ENCODE data around the gene PDIA5.

The PDIA5 gene

GRCh38 chr3:123072152-123072551, 5.3 kb downstream of the PDIA5 start:
- no peak for DNase-seq

DNA sequence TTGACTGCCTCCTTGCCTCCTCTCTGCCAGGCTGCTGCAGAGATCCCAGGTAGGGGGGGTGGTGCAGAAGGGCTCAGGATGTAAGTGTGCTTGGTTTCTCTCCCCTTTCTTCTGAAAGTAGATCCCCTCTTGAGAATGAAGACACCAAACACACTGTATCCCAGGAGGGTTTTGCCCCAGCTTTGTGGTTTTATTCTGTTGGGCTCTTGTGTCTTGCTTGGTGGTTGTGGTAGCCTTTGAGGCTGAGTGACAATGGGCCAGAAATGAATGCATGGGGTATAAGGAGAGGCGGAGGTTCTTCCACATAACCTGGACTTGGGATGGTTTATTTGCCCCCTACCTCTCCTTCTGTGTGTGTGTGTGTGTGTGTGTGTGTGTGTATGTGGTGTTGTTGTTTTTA, 5.7 kb downstream of the PDIA5 start:
- DNase-seq, result no peak

GRCh38 chr3:123075359-123075758, 8.5 kb downstream of the PDIA5 start:
- DNase-seq, result no peak

DNA sequence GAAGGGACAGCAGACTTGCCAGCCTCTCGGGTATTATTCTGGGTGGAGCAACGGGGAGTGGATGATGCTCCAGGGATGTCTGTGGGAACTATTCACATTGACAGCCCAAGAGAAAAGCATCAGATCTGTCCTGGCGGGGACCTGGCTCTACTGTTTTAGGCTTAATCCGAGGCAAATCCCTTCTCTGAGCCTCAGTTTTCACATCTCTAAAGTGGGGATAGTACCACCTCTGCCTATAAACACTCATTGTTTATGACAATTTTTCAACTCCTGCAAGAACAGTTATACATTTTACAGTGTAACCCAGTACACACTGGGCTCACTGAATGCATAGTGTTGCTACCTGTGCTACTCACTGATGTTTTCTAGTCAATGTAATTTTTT, 9.3 kb downstream of the PDIA5 start:
- DNase-seq, result no peak

- no peak for DNase-seq
These were observed 9.9 kb downstream of the PDIA5 start for GRCh38 chr3:123076496-123077418.

GRCh38 chr3:123078101-123078500, 11.3 kb downstream of the PDIA5 start:
- DNase-seq, result no peak

DNA sequence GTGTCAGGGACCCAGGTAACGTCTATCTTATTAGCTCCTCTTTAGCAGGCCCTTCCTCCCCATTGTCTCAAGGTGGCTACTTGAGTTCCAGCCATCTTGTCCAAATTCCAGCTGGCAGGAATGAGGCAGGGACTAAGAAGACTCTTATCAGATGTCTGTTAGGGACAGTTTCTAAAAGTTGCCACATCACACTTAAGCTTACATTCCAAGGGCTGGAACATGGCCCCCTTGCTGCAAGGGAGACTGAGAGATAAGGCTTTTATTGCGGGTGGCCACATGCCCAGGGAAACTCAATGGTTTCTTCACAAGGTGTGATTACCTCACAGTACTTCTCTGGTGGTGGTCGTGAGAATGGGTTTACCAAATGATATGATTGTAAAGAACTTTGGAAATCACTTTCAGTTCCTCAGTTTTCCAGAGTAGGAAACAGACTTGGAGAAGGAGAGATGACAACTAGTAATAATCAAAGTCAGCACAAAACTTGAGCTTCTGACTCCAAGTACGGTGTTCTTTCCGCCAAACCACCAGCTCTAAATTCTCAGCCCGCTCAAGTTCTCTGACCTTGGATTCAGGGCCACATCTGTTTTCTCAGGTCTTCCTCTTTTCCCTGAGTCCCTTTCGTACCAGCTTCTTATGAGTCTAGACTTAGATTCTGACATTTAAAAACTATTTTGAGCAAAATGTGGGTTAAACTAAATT, 14.2 kb downstream of the PDIA5 start:
- no peak for DNase-seq

GRCh38 chr3:123081718-123082369, 15.0 kb downstream of the PDIA5 start:
- no peak for DNase-seq

GRCh38 chr3:123082370-123083065, 15.7 kb downstream of the PDIA5 start:
- DNase-seq, result no peak

- DNase-seq, result no peak
These were observed 16.7 kb downstream of the PDIA5 start for GRCh38 chr3:123083383-123084124.

GRCh38 chr3:123084192-123084591, 17.4 kb downstream of the PDIA5 start:
- no peak for DNase-seq

DNA sequence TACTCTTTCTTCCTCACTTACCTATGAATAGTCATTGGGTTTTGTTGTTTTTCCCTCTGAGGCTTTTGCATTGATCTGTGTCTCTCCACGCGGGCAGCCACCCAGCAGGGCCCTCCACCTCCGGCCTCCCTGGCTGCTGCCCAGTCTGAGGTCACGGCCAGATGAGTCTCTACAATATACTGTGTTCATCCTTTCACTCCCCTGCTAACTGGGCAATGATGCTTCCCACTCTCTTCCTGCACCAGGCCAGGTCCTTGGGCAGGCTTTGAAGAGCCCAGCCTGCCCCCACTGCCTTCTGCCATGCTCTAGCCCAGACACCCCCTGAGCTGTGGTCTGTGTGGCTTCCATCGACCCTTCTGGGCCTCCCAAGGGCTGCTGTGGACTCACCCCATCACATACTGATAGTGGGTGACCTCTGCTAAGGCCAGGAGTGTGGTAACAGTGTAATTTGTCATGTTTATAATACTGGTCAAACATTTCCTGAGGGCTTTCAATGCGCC, 18.0 kb downstream of the PDIA5 start:
- DNase-seq, result no peak

DNA sequence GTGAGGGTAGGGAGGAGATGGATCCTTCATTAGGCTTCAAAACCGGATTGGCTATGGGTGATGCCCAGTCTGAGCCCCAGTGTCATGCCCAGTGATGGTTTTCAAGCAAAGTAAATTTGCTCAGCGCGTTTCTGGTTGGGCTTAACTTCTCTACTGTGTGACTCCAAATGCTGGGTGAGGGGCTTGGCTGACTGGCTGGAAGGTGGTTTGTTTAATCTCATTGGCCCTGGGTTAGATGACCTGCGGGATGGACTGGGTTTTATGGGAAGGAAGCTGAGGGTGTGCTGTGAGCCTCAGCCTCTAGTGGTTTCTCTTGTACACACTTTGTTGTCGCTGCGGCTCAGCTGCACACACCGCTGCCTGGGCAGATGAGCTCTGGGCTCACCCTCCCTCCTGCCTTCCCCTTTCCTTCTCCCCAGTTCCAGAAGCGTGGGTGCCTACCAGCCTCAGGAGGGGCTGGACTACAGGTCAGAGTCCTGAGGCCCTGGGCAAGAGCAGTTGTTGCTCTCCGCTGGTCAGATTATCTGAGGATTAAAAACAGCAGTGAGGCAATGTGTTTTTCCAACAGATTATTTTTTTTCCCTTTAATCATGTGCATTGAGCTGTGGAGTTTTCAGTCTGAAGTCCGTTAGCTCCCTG, 18.6 kb downstream of the PDIA5 start:
- no peak for DNase-seq

DNA sequence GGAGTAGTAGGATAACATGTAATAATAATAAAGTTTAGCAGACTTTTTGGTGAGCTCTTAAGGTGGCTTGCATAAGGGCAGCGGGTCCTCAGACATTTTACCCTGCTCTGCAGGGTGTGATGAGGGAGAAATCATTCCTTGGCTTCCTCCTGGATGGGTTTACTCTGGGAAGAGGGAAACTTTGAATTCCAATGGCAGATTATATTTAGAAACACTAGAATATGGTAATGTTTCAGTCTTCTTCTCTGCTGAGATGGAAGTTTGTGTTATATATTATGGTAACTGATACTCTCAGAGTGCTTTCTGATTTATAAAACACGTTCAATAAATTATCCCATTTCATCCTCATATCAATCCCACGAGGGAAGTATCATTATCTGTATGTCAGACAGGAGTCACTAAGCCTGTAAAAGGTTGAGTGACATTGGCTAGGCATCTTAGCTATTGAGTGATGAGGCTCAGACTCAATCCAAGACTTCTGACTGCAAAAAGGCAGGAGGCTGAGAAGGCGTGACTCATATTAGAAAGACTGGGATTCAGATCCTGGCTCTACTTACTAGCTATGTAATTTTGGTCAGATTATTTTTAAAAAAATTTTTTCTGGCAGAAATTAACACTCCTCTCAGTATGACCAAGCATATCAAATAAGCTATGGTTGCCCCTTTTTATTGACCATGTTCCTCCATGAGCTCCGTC, 19.3 kb downstream of the PDIA5 start:
- no peak for DNase-seq

DNA sequence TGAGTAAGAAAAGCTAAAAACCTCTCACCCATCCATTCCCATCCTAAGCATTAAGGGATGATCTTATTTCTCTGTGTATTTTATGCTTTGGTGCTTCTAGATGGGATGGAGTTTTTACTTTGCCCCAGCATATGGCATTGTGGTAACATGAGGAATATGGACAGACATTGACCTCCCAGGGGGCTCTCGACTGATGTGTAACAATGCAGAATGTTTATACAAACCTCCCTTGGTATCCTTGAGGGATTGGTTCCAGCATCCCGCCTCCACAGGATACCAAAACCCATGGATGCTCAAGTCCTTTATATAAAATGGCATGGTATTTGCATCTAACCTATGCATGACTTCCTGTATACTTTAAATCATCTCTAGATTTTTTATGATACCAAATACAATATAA, 21.6 kb downstream of the PDIA5 start:
- no peak for DNase-seq

DNA sequence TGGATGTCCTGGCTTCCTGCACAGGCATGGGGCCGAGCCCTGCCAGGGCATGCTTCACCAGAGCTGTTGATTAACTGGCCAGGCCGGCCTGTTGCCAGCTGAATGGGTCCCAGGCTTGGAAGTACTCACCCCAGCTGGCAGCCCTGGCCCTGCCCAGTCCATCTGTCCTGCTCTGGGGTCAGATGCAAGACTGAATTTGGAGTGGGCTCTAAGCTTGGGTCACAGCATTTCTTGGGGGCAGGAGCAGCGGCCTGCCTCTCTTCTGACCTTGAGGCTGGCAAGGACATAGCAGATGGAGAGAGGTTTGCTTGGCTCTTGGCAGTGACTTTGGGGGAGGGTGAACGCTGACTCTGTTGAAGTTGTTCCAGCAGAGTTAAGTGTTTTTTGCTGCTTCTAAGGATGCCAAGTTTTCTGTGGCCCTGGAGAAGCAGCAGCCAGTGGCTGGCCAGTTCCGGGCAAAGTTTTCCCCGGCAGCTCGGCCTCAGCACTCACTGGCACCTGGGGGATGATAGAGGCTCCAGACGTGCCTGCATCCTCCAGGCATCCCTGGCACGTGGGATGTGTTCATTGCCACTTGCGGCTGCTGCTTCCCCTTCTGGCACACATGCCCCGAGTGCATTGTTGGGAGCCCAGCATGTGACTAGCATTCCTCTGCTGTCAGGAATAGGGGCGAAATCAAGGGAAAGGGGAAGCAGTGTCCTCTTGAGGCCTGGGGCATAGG, 22.9 kb downstream of the PDIA5 start:
- DNase-seq, result no peak

DNA sequence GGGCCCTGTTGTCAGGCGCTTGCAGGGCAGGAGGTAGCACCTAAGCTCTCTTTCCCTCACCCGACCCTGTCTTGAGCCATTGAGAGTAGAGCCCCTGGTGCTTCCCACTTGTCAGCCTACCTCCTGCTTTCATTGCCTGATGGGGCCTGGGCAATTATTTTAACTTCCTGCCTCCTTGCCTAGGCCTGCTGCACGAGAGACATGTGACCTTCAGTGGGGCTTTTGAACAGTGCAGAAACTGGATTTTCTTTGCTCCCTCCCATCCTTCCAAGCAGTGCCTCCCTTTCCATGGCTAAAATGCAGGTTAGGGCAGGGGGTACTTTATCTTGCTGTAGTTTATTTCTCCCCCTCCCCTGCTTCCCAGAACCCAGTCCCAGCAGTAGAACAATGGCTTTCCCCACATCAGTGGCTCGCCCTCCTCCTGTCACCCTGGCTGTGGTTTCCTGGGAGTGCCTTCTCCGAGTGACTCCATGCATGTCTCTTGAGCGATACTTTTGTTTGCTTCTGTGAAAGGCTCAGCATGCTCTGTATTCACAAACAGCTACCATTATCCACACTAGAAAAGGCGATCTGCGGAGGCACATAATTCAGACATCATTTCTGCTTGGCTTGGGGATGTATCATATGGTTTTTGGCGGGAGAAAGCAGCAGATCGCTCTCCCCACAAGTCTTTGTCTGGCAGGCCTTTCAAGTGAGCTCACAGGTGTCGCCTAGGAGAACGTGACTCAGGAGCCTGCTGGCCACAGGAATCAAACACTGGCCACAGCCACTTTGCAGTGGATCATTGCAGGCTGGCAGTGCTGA, 24.1 kb downstream of the PDIA5 start:
- DNase-seq, result peak; percentile 19

- DNase-seq, result no peak
These were observed 25.4 kb downstream of the PDIA5 start for GRCh38 chr3:123092243-123092642.

DNA sequence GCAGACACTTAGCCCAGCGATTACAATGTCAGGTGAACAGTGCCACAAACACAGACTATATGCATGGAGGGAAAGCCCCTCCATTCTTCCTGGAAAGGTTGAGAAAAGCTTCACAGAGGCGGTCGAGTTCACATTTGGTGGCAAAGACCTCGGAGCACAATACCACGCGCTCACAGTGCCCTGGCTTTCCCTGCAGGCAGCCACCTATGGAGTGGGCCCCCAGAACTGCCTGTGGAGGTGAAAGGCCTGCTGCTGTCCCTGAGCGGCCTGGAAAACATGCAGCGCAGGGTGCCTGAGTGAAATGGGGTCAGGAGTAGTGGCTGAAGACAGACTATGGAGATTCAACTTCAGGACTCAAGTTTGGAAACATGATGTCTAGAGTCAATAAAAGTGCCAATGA, 26.9 kb downstream of the PDIA5 start:
- no peak for DNase-seq
